ENCODE results near the gene TMEM132E. TPM values are rescaled to one million over a fixed set of nuclear protein-coding genes. Genes with fewer than 3 reads are reported as not detected.

TMEM132E gene
- total and polyA plus RNA-seq, 10 of the 15 experiments (the other 5 are each of a cell fraction or from before 2014, with no cell fraction given) = not detected

- TF ChIP-seq, protein P1, sequence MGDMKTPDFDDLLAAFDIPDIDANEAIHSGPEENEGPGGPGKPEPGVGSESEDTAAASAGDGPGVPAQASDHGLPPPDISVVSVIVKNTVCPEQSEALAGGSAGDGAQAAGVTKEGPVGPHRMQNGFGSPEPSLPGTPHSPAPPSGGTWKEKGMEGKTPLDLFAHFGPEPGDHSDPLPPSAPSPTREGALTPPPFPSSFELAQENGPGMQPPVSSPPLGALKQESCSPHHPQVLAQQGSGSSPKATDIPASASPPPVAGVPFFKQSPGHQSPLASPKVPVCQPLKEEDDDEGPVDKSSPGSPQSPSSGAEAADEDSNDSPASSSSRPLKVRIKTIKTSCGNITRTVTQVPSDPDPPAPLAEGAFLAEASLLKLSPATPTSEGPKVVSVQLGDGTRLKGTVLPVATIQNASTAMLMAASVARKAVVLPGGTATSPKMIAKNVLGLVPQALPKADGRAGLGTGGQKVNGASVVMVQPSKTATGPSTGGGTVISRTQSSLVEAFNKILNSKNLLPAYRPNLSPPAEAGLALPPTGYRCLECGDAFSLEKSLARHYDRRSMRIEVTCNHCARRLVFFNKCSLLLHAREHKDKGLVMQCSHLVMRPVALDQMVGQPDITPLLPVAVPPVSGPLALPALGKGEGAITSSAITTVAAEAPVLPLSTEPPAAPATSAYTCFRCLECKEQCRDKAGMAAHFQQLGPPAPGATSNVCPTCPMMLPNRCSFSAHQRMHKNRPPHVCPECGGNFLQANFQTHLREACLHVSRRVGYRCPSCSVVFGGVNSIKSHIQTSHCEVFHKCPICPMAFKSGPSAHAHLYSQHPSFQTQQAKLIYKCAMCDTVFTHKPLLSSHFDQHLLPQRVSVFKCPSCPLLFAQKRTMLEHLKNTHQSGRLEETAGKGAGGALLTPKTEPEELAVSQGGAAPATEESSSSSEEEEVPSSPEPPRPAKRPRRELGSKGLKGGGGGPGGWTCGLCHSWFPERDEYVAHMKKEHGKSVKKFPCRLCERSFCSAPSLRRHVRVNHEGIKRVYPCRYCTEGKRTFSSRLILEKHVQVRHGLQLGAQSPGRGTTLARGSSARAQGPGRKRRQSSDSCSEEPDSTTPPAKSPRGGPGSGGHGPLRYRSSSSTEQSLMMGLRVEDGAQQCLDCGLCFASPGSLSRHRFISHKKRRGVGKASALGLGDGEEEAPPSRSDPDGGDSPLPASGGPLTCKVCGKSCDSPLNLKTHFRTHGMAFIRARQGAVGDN (IDR thresholded peaks at IDR 0.05) = no peak
Measured at GRCh38 chr17:34556931-34557330, 22.5 kb upstream of the TMEM132E start (continued).

GRCh38 chr17:34561328-34561727 lies 18.1 kb upstream of the TMEM132E start:
- ChIA-PET RAD21 (ENCODE audit: unreplicated experiment) (no interaction called here), POLR2A (no interaction called here), CTCF (interaction anchor here (0.8 kb wide), 1 partner anchor 114 kb away, joined by 3 read pairs; no protein-coding TSS in a partner anchor), SMC1A (ENCODE audit: uncharacterized antibody, unreplicated experiment) (no interaction called here)
- H3K27me3 ChIP-seq (replicated peaks in 1 of 2; ENCODE audit: control insufficient read depth in 2 of 2, insufficient read depth in 2 of 2, low read length in 1 of 2) = no peaks in the 10 kb centered on the region; a peak in 3 of 4 replicates
- WGBS (ENCODE audit: insufficient coverage, insufficient replicate concordance, low lambda C conversion rate, missing lambda C conversion rate) = 56% methylated on average over 2 of the region's 2 CpGs
- H3K4me2 ChIP-seq (ENCODE audit: control insufficient read depth, insufficient read depth) = no peak overlapping the region
- H3K36me3 ChIP-seq (ENCODE audit: control insufficient read depth in 2 of 2, insufficient read depth in 2 of 2, low read length in 1 of 2) = no peaks in the 10 kb centered on the region
- ATAC-seq (no peak), DNase-seq (ENCODE audit: low read depth, low spot score) (no peak), FAIRE-seq (no peak)
- no peaks in the 10 kb centered on the region for H4K20me1 ChIP-seq (ENCODE audit: control insufficient read depth, insufficient read depth)
- H3K9me3 ChIP-seq (replicated peaks; ENCODE audit: control insufficient read depth, insufficient read depth, low read length) = no peaks in the 10 kb centered on the region
- no peak for TF ChIP-seq YBX1 (IDR thresholded peaks at IDR 0.05)
- TF ChIP-seq PKNOX1 (IDR thresholded peaks at IDR 0.05) = no peak
- TF ChIP-seq E4F1 (IDR thresholded peaks at IDR 0.05; ENCODE audit: borderline replicate concordance, partially characterized antibody) = no peak
- TF ChIP-seq, protein P2, sequence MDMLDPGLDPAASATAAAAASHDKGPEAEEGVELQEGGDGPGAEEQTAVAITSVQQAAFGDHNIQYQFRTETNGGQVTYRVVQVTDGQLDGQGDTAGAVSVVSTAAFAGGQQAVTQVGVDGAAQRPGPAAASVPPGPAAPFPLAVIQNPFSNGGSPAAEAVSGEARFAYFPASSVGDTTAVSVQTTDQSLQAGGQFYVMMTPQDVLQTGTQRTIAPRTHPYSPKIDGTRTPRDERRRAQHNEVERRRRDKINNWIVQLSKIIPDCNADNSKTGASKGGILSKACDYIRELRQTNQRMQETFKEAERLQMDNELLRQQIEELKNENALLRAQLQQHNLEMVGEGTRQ (IDR thresholded peaks at IDR 0.05; ENCODE audit: borderline replicate concordance, low read depth, low read length) = no peak
- no peak for TF ChIP-seq KLF5 (IDR thresholded peaks at IDR 0.05; ENCODE audit: partially characterized antibody)
- no peak for TF ChIP-seq ZNF207 (IDR thresholded peaks at IDR 0.05; ENCODE audit: borderline replicate concordance)
- no peak for TF ChIP-seq SMAD1 (IDR thresholded peaks at IDR 0.05; ENCODE audit: low read depth, partially characterized antibody)
- TF ChIP-seq IKZF1 (conservative IDR thresholded peaks at IDR 0.05) = no peak
- no peak for TF ChIP-seq POLR2AphosphoS2 (IDR thresholded peaks at IDR 0.05; ENCODE audit: low read depth, low read length)
- BruUV-seq (replicated peaks) = no TSS peak
- in situ Hi-C loops (cut with MboI) = no loop called here
- no peak overlapping the region for H3K27ac ChIP-seq (ENCODE audit: control insufficient read depth, insufficient read depth)
- no peaks in the 10 kb centered on the region for H3K4me1 ChIP-seq (ENCODE audit: control insufficient read depth, insufficient read depth, low read length)
- intact Hi-C loops (cut with micrococcal nuclease; ENCODE audit: unreplicated experiment) = no loop called here
- no peak overlapping the region for H3K9ac ChIP-seq (ENCODE audit: control insufficient read depth, insufficient read depth, low read length)
- H2AFZ ChIP-seq (ENCODE audit: control insufficient read depth, low read depth, low read length) = no peak overlapping the region
- no peak overlapping the region for H3K4me3 ChIP-seq
- H3K79me2 ChIP-seq (ENCODE audit: control insufficient read depth, insufficient read depth, low read length) = no peaks in the 10 kb centered on the region

All from GM12878 (cell line).